ENCODE measurements around the gene RCHY1. TPM values are rescaled to one million over a fixed set of nuclear protein-coding genes. Genes with fewer than 3 reads are reported as not detected.

Gene RCHY1
- total RNA-seq, 8 experiments from 2014 or later, result 18.2 to 43.0 (median 31.7) TPM

DNA sequence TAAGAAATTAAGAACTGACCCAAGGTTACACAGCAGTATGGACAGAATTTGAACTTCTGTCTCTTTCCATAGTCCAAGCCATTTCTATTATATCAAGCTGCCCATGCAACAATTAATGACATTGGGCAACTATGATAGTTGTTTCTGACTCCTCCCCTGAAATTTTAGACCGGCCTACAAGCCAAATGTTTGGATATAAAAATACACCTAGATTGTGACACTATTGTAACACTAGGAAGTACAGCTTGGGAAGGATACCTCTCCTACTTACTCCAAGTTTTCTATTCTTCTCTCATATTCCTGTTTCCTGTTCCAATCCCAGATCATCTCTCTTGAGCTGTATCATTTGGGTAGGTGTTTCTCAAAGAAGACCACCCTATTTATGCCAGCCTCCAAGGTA lies 43.5 kb downstream of the RCHY1 start:
- in situ Hi-C loops (cut with MboI; ENCODE audit: low pct_unique_long_range_greater_than_20kb in 2 of 9, low sequenced_read_pairs in 9 of 9, unreplicated experiment in 9 of 9), result no loop called here
- no peak overlapping the region for H3K27ac ChIP-seq
- WGBS, 10 experiments, result 75 to 100% (median 100%) methylated on average over 1 of the region's 1 CpG; no CpG with 5 or more reads in 1 of the 10 experiments
- ATAC-seq (replicated peaks in 6 of 8), result no peak
- H3K4me1 ChIP-seq (replicated peaks in 1 of 2), result no peaks in the 10 kb centered on the region
- no peak overlapping the region for H3K4me3 ChIP-seq

GRCh38 chr4:75469896-75470295 lies 44.3 kb downstream of the RCHY1 start:
- in situ Hi-C loops (cut with MboI; ENCODE audit: low pct_unique_long_range_greater_than_20kb in 2 of 9, low sequenced_read_pairs in 9 of 9, unreplicated experiment in 9 of 9), result no loop called here
- H3K4me3 ChIP-seq, result no peak overlapping the region
- H3K4me1 ChIP-seq (replicated peaks in 1 of 2), result no peaks in the 10 kb centered on the region
- H3K27ac ChIP-seq, result no peak overlapping the region
- 80 to 100% (median 100%) methylated on average over 1 of the region's 1 CpG; no CpG with 5 or more reads in 3 of the 10 experiments for WGBS, 10 experiments
- ATAC-seq (replicated peaks in 6 of 8), result no peak

GRCh38 chr4:75457365-75457764 lies 56.8 kb downstream of the RCHY1 start:
- in situ Hi-C loops (cut with MboI; ENCODE audit: low pct_unique_long_range_greater_than_20kb in 2 of 9, low sequenced_read_pairs in 9 of 9, unreplicated experiment in 9 of 9), result no loop called here
- 0 to 94% (median 76%) methylated on average over 1 to 3 of the region's 3 CpGs; no CpG with 5 or more reads in 1 of the 10 experiments for WGBS, 10 experiments
- ATAC-seq (replicated peaks in 6 of 8), result no peak
- Histone ChIP-seq H3K27ac (no peak overlapping the region), H3K4me1 (replicated peaks in 1 of 2) (no peaks in the 10 kb centered on the region), H3K4me3 (no peak overlapping the region)

DNA sequence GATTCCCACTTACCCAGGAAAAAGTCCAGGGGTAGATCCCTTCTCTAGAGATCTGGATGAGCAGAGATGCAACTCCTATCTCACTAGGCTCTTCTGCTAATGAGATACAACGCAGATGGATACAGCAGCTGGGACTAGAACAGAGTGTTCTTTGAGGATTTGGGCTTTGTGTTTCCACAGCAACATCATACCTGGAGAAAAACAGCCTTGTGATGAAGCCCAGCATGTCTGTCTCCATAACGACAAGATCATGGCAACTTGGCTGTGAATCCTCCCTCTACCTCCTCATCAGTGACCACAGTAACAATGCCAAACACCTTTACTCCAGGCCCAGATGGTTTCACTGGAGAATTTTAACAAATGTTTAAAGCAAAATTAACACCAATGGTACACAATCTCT lies 80.1 kb downstream of the RCHY1 start:
- Histone ChIP-seq H3K4me1 (replicated peaks in 1 of 2) (no peaks in the 10 kb centered on the region), H3K4me3 (no peak overlapping the region), H3K27ac (no peak overlapping the region)
- in situ Hi-C loops (cut with MboI; ENCODE audit: low pct_unique_long_range_greater_than_20kb in 2 of 9, low sequenced_read_pairs in 9 of 9, unreplicated experiment in 9 of 9), result no loop called here
- 20 to 100% (median 40%) methylated on average over 1 to 2 of the region's 2 CpGs; no CpG with 5 or more reads in 5 of the 10 experiments for WGBS, 10 experiments
- ATAC-seq (replicated peaks in 6 of 8), result no peak

DNA sequence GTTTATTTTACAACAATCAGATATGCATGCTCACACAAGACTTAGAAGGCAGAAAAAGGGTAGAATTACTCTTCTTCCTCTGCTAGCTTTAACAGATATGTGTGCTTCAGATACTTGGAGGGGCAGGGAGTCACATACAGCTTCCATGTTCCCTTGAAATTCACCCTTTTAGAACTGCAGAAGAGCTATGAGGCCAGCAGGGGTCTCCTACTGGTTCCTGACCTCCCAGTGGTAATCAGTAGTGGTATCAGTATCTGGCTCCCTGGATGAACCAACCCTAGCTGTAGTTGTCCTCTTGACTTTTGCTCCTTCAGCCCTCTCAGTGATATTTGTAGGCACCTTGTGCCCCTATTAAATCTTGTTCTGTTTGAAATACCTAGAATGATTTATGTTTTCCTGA lies 81.5 kb downstream of the RCHY1 start:
- in situ Hi-C loops (cut with MboI; ENCODE audit: low pct_unique_long_range_greater_than_20kb in 2 of 9, low sequenced_read_pairs in 9 of 9, unreplicated experiment in 9 of 9), result no loop called here
- ATAC-seq (replicated peaks in 6 of 8), result peak in 2 of 8 experiments; percentile 37 to 82

GRCh38 chr4:75429208-75429607 lies 85.0 kb downstream of the RCHY1 start:
- Histone ChIP-seq H3K4me3 (no peak overlapping the region), H3K4me1 (replicated peaks in 1 of 2) (no peaks in the 10 kb centered on the region)
- no peak for ATAC-seq (replicated peaks in 6 of 8)

More for the DNA sequence above, 81.5 kb downstream of the RCHY1 start:
- H3K4me3 ChIP-seq, result no peak overlapping the region
- no peaks in the 10 kb centered on the region for H3K4me1 ChIP-seq (replicated peaks in 1 of 2)
- H3K27ac ChIP-seq, result no peak overlapping the region

More at GRCh38 chr4:75429208-75429607, 85.0 kb downstream of the RCHY1 start:
- 0 to 88% (median 25%) methylated on average over 1 of the region's 1 CpG; no CpG with 5 or more reads in 6 of the 10 experiments for whole genome bisulfite sequencing, 10 experiments
- in situ Hi-C loops (cut with MboI; ENCODE audit: low pct_unique_long_range_greater_than_20kb in 2 of 9, low sequenced_read_pairs in 9 of 9, unreplicated experiment in 9 of 9), result no loop called here
- H3K27ac ChIP-seq, result no peak overlapping the region

Other genes starting within 250 kb of the RCHY1 start
- 10 to 100 TPM; 13.4 to 26.5 (median 19.5) TPM for gene THAP6, start 70 bp upstream of the RCHY1 start, total RNA-seq
- gene ODAPH, start 41.7 kb upstream of the RCHY1 start, total RNA-seq, result under 1 TPM in 5 of 8 experiments, not detected in 3; 0.05 to 1.00 (median 0.27) TPM
- 10 to 100 TPM in 1 of 8 experiments, 1 to 10 TPM in 4, under 1 TPM in 3; 0.10 to 17.7 (median 3.8) TPM for gene CDKL2, start 116.1 kb upstream of the RCHY1 start, total RNA-seq
- 100 to 1,000 TPM; 137 to 245 (median 178) TPM for gene G3BP2, start 159.0 kb upstream of the RCHY1 start, total RNA-seq
- gene USO1, start 210.2 kb upstream of the RCHY1 start, total RNA-seq, result 10 to 100 TPM; 36.7 to 73.9 (median 61.8) TPM